ENCODE results near the gene TCIRG1.

The TCIRG1 gene

DNA sequence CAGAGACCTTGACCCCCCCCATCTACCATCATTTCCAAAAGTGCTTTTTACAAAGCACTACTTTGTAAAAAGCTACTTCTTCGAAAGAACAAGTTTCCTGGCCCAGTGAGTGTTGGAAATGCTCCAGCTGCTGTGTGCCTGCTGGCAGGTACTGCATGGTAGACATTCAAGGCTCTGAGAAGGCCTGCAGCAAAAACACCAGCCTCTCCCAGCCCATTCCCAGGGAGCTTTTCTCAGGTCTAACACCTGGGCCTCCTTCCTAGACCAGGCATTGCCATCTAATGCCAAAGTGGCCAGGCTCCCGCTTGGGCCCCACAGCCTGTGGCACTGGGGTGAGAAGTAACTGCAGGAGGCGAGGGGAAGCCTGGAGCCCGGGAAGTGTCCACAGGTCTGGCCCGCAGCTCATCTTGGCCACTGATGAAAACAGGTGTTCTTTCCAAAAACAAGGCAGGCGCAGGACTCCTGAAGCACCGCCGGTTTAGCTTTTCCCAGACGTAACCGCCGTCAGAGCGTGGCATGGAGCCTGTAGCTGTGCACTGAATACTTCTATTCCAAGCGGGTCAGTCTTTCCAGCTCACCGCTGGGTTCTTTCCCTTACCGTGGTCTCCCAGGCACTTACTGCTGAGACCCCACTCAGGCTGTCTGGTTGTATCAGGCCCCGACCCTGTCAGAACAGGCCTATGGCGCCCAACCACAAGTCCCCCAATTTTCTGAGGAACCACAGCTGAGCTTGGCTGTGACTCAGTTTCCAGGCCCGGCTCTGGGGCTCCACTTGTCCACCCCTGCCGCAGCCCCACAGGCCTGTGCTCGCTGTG lies 1.2 kb upstream of the TCIRG1 start:
- TF ChIP-seq EGR1 (IDR thresholded peaks at IDR 0.05), result no peak
- TF ChIP-seq CREB1 (IDR thresholded peaks at IDR 0.05; ENCODE audit: low read depth), result no peak
- no peak for TF ChIP-seq TEAD4 (IDR thresholded peaks at IDR 0.05)
- no peak for TF ChIP-seq NFIC (IDR thresholded peaks at IDR 0.05)
- TF ChIP-seq FOXM1 (IDR thresholded peaks at IDR 0.05; ENCODE audit: borderline replicate concordance, low read depth), result no peak
- TF ChIP-seq EP300 (IDR thresholded peaks at IDR 0.05; ENCODE audit: borderline replicate concordance), result no peak
- no peak for TF ChIP-seq YY1 (IDR thresholded peaks at IDR 0.05; ENCODE audit: low read depth)
- TF ChIP-seq ZBTB7A (IDR thresholded peaks at IDR 0.05; ENCODE audit: low read depth), result no peak
- TF ChIP-seq TAF1 (IDR thresholded peaks at IDR 0.05; ENCODE audit: low read depth), result no peak
- TF ChIP-seq RAD21 (IDR thresholded peaks at IDR 0.05; ENCODE audit: low read depth), result no peak
- TF ChIP-seq TCF12 (IDR thresholded peaks at IDR 0.05; ENCODE audit: low read depth), result no peak
- TF ChIP-seq, protein P1, sequence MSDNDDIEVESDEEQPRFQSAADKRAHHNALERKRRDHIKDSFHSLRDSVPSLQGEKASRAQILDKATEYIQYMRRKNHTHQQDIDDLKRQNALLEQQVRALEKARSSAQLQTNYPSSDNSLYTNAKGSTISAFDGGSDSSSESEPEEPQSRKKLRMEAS (IDR thresholded peaks at IDR 0.05), result no peak

DNA sequence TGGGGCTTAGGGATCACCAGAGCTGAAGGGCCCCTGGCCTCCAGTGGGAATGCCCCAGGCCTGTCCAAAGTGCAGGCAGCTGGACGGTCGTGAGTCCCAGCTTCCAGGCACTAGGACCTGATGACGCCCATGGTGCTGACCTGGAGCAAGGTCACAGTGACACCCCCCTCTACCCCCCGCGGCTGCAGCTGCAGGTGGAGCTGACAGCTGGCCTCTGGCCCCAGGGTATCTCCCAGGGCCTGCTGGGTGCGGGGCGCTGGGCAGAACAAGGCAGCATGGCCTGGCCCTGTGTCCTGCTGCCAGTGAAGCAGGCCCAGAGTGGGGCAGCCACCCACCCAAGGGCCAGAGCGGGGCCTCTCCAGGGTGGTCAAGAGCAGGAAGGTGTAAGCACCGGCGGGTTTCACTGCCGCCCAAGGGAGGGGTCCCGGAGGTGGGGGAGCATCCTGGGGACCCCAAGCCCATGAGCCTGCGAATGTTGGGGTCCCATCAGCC lies 553 bp upstream of the TCIRG1 start:
- TF ChIP-seq ZBTB7A (IDR thresholded peaks at IDR 0.05; ENCODE audit: low read depth) (peak; percentile 2; the same call in 1 of the 2 replicates), NFIC (IDR thresholded peaks at IDR 0.05) (0 out of 2 replicates have a peak, but pooled peaks have one; percentile 4), CEBPB (IDR thresholded peaks at IDR 0.05) (no peak), TCF12 (IDR thresholded peaks at IDR 0.05; ENCODE audit: low read depth) (peak; percentile 39; the same call in 1 of the 2 replicates)
- TF ChIP-seq, protein P1 (IDR thresholded peaks at IDR 0.05), result no peak

DNA sequence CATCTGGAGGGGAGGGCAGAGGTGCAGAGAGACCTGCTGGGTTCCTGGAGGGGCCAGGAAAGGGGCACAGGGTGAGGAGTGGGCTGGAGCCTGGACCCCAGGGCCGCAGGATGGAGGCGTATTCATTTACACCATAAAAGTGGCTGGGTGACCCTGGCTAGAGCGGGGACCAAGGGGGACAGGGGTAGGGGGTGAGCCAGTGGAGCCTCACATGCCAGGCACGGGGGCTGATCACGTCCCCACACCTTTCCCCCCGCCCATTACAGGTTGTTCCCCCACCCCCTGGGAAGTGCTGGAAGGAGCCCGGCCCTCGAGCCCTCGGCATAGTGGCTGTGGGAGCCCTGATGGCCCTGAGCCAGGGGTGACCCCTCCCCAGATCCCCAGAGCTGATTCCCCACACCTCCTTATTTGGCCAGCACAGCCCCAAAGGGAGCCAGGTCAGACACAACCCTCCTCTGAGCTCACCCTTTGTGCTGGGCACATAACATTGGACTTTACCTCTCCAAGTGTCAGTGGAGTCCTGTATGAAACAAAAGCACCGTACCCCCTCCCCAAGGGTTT lies 781 bp downstream of the TCIRG1 start:
- no peak for TF ChIP-seq ZBTB7A (IDR thresholded peaks at IDR 0.05; ENCODE audit: low read depth)
- TF ChIP-seq, protein P2, sequence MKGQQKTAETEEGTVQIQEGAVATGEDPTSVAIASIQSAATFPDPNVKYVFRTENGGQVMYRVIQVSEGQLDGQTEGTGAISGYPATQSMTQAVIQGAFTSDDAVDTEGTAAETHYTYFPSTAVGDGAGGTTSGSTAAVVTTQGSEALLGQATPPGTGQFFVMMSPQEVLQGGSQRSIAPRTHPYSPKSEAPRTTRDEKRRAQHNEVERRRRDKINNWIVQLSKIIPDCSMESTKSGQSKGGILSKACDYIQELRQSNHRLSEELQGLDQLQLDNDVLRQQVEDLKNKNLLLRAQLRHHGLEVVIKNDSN (IDR thresholded peaks at IDR 0.05), result no peak
- no peak for TF ChIP-seq CEBPB (IDR thresholded peaks at IDR 0.05)
- TF ChIP-seq EGR1 (IDR thresholded peaks at IDR 0.05), result no peak
- TF ChIP-seq, protein P3, sequence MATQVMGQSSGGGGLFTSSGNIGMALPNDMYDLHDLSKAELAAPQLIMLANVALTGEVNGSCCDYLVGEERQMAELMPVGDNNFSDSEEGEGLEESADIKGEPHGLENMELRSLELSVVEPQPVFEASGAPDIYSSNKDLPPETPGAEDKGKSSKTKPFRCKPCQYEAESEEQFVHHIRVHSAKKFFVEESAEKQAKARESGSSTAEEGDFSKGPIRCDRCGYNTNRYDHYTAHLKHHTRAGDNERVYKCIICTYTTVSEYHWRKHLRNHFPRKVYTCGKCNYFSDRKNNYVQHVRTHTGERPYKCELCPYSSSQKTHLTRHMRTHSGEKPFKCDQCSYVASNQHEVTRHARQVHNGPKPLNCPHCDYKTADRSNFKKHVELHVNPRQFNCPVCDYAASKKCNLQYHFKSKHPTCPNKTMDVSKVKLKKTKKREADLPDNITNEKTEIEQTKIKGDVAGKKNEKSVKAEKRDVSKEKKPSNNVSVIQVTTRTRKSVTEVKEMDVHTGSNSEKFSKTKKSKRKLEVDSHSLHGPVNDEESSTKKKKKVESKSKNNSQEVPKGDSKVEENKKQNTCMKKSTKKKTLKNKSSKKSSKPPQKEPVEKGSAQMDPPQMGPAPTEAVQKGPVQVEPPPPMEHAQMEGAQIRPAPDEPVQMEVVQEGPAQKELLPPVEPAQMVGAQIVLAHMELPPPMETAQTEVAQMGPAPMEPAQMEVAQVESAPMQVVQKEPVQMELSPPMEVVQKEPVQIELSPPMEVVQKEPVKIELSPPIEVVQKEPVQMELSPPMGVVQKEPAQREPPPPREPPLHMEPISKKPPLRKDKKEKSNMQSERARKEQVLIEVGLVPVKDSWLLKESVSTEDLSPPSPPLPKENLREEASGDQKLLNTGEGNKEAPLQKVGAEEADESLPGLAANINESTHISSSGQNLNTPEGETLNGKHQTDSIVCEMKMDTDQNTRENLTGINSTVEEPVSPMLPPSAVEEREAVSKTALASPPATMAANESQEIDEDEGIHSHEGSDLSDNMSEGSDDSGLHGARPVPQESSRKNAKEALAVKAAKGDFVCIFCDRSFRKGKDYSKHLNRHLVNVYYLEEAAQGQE (IDR thresholded peaks at IDR 0.05; ENCODE audit: low read depth), result no peak
- no peak for TF ChIP-seq FOXM1 (IDR thresholded peaks at IDR 0.05; ENCODE audit: borderline replicate concordance, low read depth)
- TF ChIP-seq TEAD4 (IDR thresholded peaks at IDR 0.05), result no peak
- no peak for TF ChIP-seq EP300 (IDR thresholded peaks at IDR 0.05; ENCODE audit: borderline replicate concordance)

DNA sequence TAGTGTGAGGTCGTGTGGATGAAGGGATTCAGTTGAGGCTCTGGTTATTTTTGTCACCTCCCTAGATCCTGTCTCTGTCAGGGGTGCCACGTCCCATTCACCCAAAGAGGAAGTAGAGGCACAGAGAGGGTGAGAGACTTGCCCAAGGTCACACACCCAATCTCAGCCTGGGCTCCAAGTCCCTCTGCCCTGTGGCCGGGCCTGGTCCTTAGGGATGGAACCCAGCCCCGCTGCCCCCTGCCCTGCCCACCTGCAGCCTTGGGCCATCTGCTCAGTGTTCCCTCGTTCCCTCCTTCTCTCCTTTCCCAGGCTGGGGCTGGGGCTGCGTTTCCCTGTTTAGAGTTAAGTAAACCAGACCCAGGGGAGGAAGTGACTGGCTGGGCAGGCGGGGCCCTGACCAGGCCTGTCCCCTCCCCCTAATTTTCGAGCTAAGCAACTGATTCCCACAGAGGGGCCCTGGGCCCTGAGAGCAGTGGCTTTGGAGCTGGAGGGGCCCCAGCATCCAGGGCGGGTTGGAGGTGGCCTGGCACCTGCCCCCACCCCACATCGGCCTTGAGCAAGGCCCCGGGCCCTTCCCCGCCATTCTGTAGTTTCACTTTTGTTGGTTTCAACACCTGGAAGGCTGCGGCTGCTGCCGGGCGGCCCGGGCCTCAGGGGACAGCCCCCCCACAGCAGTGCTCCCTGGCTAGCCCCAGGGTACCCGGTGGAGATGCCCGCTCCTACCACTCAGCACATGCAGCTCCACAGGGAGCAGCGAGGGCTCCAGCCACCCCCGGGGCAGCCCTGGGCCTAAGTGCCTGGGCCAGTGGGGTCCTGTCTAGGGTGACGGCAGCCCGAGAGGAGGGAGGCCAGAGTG lies 1.5 kb downstream of the TCIRG1 start:
- TF ChIP-seq, protein P1 (IDR thresholded peaks at IDR 0.05), result no peak
- peak; percentile 20; the same call in 1 of the 2 replicates for TF ChIP-seq ZBTB7A (IDR thresholded peaks at IDR 0.05; ENCODE audit: low read depth)

DNA sequence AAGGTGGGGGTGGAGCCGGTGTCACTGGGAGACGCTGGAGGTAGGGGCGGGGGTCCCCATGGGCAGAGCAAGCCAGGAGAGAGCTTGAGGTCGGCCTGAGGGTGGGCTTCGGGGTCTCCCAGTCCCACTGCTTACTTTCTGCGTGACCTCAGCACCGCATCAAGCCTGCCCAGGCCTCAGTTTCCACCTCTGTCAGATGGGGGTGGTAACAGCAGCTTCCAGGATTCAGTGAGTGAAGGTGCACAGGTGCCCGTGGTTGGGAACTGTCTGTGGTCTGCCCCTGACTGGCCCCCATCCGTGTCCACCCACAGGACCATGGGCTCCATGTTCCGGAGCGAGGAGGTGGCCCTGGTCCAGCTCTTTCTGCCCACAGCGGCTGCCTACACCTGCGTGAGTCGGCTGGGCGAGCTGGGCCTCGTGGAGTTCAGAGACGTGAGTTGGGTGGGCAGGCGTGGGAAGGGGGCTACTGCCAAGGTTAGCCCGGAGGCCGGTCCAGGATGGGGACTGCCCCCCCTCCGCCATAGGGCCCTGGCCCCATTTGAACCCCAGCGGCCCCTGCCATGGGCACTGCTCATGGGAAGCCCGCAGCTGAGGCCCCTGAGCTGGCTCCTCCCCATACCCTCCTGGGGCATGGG lies 2.2 kb downstream of the TCIRG1 start:
- TF ChIP-seq YY1 (IDR thresholded peaks at IDR 0.05; ENCODE audit: low read depth) (no peak), EGR1 (IDR thresholded peaks at IDR 0.05) (no peak), CEBPB (IDR thresholded peaks at IDR 0.05) (no peak), CREB1 (IDR thresholded peaks at IDR 0.05; ENCODE audit: low read depth) (no peak), FOXM1 (IDR thresholded peaks at IDR 0.05; ENCODE audit: borderline replicate concordance, low read depth) (no peak), TEAD4 (IDR thresholded peaks at IDR 0.05) (no peak), EP300 (IDR thresholded peaks at IDR 0.05; ENCODE audit: borderline replicate concordance) (no peak), NFIC (IDR thresholded peaks at IDR 0.05) (no peak)
- TF ChIP-seq, protein P1 (IDR thresholded peaks at IDR 0.05), result no peak

DNA sequence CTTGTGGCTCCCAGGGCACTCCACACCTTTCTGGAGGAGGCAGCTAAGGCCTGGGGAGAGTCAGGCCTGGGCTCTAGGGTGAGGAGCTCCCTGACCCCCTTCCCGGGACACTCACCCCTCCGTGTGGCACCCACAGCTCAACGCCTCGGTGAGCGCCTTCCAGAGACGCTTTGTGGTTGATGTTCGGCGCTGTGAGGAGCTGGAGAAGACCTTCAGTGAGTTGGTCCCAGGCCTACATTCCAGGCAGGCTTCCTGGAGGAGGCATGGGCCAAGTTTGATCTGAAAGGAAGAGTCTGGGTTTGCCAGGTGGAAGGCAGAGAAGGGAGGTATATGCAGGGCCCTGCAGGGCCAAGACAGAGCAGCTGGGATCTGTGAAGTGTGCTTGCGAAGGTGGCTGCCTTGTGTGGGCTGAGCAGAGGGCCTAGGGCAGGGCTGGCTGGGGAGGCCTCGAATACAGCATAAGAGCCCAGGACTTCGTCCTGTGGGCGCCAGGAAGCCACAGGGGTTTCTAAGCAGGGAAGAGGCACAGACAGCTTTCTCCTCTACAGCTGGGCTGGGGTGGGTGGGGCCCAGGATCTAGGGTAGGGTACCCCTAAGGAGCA lies 2.9 kb downstream of the TCIRG1 start:
- no peak for TF ChIP-seq TEAD4 (IDR thresholded peaks at IDR 0.05)
- TF ChIP-seq RAD21 (IDR thresholded peaks at IDR 0.05; ENCODE audit: low read depth), result no peak
- TF ChIP-seq CEBPB (IDR thresholded peaks at IDR 0.05), result no peak
- TF ChIP-seq, protein P2 (IDR thresholded peaks at IDR 0.05), result no peak
- TF ChIP-seq, protein P3 (IDR thresholded peaks at IDR 0.05; ENCODE audit: low read depth), result no peak
- no peak for TF ChIP-seq EGR1 (IDR thresholded peaks at IDR 0.05)
- TF ChIP-seq CREB1 (IDR thresholded peaks at IDR 0.05; ENCODE audit: low read depth), result no peak
